ENCODE results near the gene HMGXB3. TPM values are rescaled to one million over a fixed set of nuclear protein-coding genes. Genes with fewer than 3 reads are reported as not detected.

The HMGXB3 gene
- total RNA-seq, 1 experiment from 2014 or later = 67.8 TPM

- peaks cover 15% of the 10 kb centered on the region for H3K4me1 Mint-ChIP-seq (ENCODE audit: insufficient read depth, unreplicated experiment)
- H3K27ac Mint-ChIP-seq (ENCODE audit: low read depth, unreplicated experiment) = no peak overlapping the region
- no peak for DNase-seq (ENCODE audit: unreplicated experiment)
- POLR2A ChIA-PET = no interaction called here
- TF ChIP-seq, protein P1, sequence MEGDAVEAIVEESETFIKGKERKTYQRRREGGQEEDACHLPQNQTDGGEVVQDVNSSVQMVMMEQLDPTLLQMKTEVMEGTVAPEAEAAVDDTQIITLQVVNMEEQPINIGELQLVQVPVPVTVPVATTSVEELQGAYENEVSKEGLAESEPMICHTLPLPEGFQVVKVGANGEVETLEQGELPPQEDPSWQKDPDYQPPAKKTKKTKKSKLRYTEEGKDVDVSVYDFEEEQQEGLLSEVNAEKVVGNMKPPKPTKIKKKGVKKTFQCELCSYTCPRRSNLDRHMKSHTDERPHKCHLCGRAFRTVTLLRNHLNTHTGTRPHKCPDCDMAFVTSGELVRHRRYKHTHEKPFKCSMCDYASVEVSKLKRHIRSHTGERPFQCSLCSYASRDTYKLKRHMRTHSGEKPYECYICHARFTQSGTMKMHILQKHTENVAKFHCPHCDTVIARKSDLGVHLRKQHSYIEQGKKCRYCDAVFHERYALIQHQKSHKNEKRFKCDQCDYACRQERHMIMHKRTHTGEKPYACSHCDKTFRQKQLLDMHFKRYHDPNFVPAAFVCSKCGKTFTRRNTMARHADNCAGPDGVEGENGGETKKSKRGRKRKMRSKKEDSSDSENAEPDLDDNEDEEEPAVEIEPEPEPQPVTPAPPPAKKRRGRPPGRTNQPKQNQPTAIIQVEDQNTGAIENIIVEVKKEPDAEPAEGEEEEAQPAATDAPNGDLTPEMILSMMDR (IDR thresholded peaks at IDR 0.05; ENCODE audit: unreplicated experiment) = no peak
- H3K4me3 Mint-ChIP-seq (ENCODE audit: unreplicated experiment) = no peak overlapping the region
- intact Hi-C loops (cut with micrococcal nuclease) = no loop called here
- CTCF ChIA-PET = interaction anchor here (1.0 kb wide), 1 partner anchor 282 kb away, joined by 3 read pairs; no protein-coding TSS in a partner anchor
- no peaks in the 10 kb centered on the region for H3K36me3 Mint-ChIP-seq (ENCODE audit: insufficient read depth, unreplicated experiment)
- H3K9me3 Mint-ChIP-seq (ENCODE audit: unreplicated experiment) = no peaks in the 10 kb centered on the region
- H3K27me3 Mint-ChIP-seq (ENCODE audit: insufficient read depth, unreplicated experiment) = no peaks in the 10 kb centered on the region
- no TSS peak for BruUV-seq (replicated peaks)
Observed at GRCh38 chr5:150068961-150069645, 68.6 kb downstream of the HMGXB3 start.

DNA sequence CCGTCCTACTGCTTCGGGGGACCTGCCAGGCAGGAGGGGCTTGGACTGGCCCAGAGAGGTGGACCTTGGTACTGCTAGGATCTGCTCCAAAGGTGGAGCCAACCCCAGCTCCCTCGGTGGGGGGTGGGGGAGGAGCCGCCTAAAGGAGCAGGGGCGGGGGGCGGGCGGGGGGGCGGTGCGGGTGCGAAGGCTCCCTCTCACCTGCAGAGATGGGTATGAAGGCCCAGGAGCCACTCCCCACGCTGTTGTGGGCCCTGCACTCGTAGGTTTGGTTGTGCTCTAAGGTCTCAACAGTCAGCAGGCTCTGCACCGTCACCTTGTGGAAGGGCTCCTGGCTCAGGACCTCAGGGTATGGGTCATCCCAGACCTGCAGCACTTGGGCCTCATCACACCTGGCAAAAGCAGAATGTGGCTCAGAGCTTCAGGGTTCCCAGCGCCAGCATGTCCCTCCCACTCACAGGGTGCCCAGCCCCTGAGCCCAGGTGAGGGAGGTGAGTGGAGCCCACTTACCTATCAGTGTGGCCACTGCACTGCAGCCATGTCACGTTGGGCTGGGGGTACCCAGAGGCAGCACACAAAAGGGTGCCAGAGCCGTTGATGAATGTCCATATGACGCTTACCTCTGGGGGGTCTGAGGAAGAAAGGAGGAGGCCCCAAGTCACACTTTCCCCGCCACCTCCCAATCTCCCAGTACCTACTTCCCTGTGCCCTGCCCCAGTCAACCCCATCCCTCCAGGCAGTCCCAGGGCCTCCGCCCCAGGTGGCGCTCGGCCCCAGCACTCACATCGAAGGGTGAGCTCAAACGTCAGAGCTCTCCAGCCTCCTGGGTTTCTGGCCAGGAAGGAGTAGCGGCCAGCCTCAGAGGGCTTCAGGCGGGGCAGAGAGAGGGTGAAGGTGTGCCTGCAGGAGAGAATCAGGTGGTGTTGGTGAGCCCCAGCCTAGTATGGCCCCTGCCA is 69.4 kb downstream of the HMGXB3 start:
- POLR2A ChIA-PET = interaction anchor here (0.8 kb wide), 1 partner anchor 42 kb away, joined by 3 read pairs; no protein-coding TSS in a partner anchor
- no peak for DNase-seq (ENCODE audit: unreplicated experiment)
- H3K36me3 Mint-ChIP-seq (ENCODE audit: insufficient read depth, unreplicated experiment) = no peaks in the 10 kb centered on the region
- CTCF ChIA-PET = no interaction called here
- no peak overlapping the region for H3K27ac Mint-ChIP-seq (ENCODE audit: low read depth, unreplicated experiment)
- BruUV-seq (replicated peaks) = no TSS peak
- no peak overlapping the region for H3K4me3 Mint-ChIP-seq (ENCODE audit: unreplicated experiment)
- TF ChIP-seq, protein P1 (IDR thresholded peaks at IDR 0.05; ENCODE audit: unreplicated experiment) = no peak
- no peaks in the 10 kb centered on the region for H3K27me3 Mint-ChIP-seq (ENCODE audit: insufficient read depth, unreplicated experiment)
- intact Hi-C loops (cut with micrococcal nuclease) = no loop called here
- H3K4me1 Mint-ChIP-seq (ENCODE audit: insufficient read depth, unreplicated experiment) = peaks cover 15% of the 10 kb centered on the region
- H3K9me3 Mint-ChIP-seq (ENCODE audit: unreplicated experiment) = no peaks in the 10 kb centered on the region

DNA sequence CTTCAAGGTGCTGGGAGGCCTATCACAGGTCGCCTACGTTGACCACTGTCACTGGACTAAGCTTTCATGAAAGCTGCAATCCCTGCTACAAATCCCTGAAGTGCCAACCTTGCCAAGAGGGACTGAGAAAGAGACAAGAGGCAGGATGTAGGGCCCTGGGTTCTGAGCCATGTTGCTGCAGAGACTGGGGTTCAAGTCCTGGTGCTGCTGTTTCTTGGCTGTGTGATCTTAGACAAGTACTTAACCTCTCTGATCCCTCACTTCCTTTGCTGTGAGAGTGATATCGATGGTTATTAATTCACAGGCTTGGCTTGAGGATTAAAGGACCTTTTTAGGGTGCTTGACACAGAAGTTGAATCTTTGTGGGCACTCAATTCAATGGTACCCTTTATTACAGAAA is 70.3 kb downstream of the HMGXB3 start:
- CTCF ChIA-PET = no interaction called here

More for the DNA sequence above, 70.3 kb downstream of the HMGXB3 start:
- Mint-ChIP-seq H3K9me3 (ENCODE audit: unreplicated experiment) (no peaks in the 10 kb centered on the region), H3K27me3 (ENCODE audit: insufficient read depth, unreplicated experiment) (no peaks in the 10 kb centered on the region), H3K4me1 (ENCODE audit: insufficient read depth, unreplicated experiment) (peaks cover 15% of the 10 kb centered on the region), H3K4me3 (ENCODE audit: unreplicated experiment) (no peak overlapping the region), H3K27ac (ENCODE audit: low read depth, unreplicated experiment) (no peak overlapping the region), H3K36me3 (ENCODE audit: insufficient read depth, unreplicated experiment) (no peaks in the 10 kb centered on the region)
- DNase-seq (ENCODE audit: unreplicated experiment) = no peak
- POLR2A ChIA-PET = no interaction called here
- BruUV-seq (replicated peaks) = no TSS peak
- intact Hi-C loops (cut with micrococcal nuclease) = no loop called here
- TF ChIP-seq, protein P1 (IDR thresholded peaks at IDR 0.05; ENCODE audit: unreplicated experiment) = no peak
